Measurements from ENCODE around the gene MSMP.

MSMP gene

DNA sequence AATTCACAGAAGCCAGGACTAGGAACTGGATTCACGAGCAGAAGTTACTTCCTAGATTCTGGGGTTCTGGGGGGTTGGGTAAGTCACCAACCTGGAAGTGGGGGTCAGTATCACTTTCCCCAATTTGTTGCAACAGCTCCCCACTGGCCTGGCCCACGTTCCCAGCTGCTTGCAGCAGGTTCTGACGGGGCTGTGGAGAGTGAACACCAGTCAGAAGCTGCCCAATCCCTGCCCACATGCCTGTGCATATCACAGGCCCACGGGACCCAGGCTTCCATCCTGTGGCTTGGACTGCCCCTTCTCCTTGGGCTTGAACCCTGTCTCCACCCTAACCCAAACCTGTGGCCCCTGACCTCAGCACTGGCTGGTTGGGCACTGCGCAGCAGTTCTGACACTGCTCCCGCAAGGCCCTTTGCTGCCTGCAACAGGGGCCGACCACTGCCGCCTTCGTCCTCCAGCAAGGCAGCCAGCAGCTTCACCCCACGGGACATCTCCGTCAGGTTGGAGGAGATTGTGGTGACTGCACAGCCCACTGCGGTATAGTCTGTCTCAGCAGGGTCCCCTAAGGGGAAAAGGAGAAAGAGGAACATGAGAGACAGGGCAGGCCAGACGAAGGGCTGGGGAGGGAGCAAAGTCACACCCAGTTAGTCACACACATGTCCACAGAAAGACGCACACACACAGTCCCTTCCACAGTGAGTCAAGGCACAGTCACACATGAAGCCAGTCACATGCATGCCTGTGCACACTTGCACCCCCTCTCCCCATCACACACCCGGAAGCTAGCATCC is 35.2 kb downstream of the MSMP start:
- peak; percentile 53 to 78 (median 73) for DNase-seq

DNA sequence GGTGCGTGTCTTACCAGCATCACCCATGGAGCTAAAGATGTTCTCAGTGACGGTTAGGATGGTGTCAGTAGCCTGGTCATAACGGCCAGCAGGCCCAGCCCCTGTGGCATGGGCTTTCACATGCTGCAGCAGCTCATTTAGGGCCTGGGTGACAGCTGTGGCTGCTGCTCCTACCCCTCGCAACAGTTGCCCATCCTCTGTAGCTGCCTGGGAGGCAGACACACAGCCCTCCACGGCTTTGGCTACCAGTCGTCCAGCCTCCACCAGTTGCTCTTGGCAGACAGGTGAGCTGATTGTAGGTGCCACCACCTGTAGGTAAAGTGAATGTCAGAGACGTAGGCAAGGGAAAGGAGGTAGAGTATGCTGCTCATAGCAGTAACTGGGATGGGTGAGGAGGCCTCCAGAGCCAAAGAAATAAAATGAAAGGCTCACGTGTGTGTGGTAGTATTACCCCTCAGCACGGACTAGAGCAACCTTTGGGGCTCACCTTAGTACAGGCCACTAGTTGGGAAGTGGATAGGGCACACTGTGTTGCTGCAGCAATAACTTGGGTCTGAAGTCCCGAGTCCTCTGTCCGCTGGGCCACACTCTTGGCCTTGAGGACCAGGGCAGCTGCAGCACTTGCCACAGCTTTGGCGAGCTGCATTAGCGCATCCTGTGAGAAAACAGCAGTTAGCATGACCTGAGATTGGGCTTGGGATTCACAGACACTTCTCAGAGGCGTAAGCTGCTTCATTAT is 36.8 kb downstream of the MSMP start:
- DNase-seq = no peak

DNA sequence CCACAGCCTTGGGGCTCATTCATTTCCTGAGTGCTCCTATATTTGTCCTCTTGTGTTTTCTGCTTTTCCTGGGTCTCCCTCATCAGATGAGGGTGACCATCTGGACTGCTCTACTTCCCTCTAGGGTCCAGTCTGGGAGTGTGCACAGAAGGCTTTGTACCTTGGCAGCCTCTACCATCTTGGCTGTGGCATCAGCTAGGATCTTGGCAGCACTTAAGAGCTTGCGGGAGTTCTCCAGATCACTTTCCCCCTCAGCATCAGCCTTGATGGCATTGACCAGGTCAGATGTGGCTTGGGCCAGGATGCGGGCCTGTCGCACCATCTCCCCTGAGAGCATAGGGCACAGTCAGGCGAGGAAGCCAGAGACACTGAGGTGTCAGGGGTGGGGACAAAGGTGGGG is 37.8 kb downstream of the MSMP start:
- DNase-seq = no peak

DNA sequence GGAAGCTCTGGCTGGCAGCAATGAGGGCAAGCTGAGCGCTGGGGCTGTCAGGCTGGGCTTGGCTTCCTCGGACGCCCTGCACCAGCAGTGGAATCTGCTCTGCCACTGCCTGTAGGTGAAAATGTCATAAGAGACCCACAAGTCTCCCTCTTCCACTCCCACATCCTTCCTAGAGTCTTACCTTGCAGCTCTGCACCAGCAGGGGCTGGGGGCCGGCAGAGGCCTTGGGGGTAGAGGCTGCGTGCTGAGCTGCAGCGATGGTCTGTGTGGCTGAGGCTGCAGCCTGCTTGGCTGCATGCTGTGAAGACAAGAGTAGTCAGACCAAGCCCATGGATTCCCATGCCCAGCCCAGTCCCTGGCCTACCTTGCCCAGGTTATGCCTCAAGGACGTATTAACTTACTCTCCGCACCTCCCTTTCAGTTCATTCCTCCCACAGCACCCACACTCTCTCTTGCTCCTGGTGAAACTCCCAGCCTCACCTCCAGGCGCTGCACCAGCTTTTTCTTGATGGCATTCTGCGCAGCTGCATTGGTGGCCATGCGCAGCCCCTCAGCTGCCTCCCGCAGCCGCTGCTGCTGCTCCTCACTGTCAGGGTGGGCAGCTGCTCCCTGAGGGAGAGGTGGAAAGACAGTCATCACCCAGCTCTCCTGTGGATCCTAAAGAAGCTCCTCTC is 39.4 kb downstream of the MSMP start:
- no peak for DNase-seq

DNA sequence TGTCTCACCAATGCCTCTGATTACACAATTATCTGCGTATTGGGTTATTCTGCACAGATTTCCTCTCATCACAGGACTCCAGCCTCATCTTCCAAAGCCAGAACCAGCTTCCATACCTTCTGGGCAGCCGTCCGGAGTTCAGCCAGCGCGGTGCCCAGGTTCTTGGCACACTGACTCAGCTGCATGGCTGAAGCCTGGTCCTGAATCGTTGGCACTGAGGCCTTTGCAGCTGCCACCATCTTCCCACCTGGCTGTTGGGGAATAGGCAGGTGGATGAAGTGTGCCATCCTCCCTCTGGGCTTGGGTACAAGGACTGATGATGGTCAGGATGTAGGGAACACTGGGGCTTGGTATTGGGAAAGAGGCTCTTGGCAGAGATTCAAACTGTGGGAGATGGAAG is 40.0 kb downstream of the MSMP start:
- no peak for DNase-seq

DNA sequence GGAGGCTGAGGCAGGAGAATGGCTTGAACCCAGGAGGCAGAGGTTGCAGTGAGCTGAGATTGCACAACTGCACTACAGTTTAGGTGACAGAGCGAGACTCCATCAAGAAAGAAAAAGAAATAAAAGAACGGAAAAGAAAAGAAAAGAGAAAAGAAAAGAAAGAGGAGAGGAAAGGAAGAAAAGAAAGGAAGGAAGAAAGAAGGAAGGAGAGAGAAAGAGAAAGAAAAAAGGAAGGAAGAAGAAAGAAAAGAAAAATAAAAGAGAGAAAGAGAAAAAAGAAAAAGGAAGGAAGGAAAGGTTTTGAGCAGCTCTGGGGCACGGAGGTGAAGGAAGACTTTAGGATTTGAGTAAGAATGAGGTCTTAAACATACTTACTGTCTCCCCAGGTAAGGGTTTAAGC is 40.5 kb downstream of the MSMP start:
- no peak for DNase-seq

DNA sequence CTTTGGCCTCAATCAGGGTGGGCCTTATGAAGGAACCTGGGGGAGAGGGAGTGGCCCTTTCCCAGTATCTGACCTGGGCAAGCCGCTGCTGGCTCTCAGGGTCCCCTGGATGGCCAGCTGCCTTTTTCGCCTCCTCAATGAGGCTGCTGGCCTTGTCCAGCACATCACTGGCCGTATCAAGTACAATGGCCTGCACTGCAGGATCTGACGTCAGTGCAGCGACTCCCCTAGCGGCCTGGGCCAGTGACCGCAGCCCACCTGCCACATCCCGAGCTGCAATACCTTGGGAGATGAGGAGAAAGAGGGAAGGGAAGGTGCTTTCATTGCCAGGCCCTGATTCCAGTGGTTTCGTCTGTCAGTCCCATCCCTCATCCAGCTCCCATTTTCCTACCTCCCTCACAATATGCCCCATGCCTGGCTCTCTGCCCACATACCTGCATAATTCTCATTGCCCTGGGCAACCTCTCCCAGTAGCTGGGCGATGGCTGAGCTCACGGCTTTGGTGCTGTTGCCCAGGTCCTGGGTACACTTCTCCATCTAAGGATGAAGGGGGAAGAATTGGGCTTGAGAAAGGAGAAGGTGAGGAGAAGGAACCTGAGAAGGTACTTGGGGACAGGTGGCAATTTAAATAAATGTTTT is 41.2 kb downstream of the MSMP start:
- no peak for DNase-seq

DNA sequence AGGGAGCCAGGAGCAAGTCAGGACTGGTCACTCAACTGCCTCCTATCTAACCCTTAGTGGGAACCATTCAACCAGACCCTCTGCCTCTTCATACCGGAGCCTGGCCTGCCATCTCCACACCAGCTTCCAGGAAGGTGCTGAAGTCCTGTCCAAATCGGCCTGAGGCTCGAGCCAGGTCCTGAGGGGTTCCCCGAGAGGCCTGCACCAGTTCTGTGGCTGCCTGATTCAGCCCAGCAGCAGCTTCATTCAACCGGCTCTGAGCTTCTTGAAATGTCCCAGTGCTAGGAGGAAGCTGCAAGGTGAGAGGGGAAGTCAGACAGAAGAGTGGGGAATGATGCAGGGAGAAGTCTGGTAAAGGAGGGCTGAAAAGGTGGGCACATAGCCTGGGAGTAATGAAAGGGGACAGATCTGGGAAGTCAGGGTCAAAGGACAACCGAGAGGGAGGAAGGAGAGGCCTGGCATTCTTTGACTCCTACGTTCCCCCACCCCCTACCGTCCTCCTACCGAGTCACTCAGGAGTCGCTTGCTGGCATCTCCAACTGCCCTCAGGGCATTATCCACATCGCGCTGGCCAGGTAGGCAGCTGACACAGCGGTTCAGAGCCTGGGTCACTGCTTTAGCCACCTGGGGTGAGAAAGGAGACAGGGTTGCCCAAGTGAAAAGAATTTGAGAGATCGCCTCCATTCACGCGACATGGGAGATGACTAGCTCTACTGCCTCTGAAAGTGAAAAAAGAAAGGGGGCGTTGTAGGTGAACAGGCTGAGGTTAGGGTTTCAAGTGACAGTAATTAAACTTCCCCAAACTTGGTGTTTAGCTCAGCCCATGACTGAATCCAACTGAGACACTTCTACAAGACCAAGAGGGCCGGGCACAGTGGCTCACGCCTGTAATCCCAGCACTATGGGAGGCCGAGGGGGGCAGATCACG is 42.3 kb downstream of the MSMP start:
- DNase-seq = no peak

DNA sequence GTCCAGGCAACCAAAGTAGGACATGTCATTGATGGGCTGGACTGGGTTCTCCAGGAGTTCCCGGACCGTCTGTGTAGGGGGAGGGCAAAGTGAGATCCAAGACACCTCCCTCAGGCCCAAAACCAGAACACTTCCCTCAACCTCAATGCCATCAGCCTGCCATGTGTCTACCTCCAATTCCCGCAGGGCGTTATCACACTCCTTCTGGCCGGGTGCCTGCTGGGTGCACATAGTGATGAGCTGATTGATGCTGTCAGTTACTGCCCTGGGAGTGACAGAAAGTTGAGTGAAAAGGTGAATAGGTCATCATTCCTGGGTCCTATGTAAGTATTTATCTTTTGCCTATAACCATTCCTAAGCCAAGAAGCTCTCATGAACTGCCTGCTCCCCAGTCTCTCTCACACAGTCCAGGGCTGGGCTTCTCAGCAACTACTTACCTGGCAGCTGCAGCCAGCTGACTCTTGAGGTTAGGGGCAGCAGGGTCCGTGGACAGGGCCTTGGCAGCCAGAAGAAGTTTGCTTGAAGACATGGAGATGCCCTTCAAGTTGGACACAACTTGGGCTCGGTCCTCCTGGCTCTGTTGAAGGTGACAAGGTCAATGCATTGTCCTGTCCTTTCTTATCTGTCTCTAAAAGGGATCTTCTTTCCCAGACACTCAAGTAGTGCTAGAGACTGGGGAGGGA is 43.1 kb downstream of the MSMP start:
- DNase-seq = no peak

DNA sequence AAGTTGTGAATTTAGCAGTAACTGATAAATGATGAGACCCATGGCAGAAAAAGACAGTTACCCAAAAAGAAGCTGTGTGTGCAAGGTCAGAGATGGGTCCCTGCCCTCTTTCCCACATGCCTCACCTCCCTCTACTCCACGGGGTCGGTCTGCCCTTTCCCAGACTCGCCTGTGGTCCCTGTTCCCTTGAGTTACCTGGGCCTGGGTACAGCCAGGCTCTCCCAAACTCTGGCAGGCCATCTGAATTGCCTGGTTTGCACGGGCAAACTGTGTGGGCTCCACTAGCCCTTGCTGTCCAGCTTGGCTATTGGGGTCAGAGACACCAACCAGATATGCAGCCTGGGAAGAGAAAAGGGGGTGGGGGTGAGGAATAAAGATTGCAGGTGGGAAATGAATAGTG is 45.9 kb downstream of the MSMP start:
- DNase-seq = no peak

DNA sequence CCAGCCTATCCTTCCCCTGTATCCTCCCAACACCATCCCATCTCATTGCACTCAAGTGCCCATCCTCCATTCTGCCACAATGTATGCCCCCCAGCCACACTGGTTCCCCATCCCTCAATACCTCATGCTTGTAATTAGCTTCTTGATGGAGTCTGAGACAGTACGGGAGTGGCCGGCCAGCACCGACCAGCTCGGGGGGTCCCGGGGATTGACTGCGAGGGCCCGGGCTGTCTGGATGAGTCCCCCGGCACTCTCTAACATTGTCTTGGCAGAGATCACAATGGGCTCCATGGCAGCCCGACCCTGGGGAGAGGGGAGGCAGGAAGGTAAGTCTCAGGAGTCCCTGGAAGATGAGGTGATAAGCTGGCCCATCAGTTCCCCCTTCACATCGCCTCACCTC is 47.1 kb downstream of the MSMP start:
- DNase-seq = no peak

DNA sequence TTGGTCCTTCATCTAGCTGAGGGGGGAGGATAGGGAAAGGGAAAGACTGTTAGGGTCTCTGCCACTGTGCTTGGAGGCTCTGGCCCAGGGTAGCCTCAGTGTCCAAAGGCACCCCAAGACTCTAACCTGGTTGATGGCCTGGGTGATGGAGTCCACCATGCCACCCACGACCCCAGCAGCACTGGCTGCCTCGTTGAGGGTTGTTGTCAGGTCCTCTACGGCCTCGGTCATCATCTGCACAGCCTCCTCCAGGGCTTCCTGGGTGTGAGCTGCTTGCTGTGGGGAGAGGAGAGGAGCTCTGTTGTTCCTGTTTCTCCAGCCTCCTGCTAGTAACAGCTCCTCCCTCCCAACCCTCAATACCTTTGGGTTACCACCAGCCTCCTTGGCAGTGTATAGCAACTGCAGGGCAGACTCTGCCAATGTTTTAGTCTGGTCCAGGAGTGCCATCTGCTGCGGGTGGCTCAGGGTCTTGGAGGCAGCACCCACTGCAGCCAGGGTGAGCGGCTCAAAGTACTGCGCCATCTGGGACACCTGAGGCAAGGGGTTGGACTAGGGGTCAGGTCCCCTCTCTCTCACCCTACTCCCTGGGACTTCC is 48.1 kb downstream of the MSMP start:
- no peak for DNase-seq

DNA sequence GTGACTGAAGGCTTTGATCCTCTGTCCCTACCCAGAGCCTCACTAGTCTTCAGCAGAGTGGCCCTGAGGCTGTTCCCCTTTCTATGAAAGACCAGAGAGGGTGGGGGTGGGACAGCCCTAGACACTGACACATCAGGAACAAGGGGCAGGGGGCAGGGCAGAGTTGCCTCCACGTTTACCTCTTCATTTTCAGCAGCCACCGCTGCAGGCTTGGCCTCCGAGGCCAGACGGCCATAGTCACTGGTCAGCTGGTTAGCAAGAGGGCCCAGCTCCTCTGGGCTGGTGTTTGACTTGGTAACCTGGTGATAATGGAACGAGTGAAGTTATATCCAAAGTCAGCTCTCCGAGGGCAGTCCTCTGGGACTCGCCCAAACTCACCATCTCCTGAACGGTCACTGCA is 48.7 kb downstream of the MSMP start:
- DNase-seq = peak in 1 of 4 experiments; percentile 20

DNA sequence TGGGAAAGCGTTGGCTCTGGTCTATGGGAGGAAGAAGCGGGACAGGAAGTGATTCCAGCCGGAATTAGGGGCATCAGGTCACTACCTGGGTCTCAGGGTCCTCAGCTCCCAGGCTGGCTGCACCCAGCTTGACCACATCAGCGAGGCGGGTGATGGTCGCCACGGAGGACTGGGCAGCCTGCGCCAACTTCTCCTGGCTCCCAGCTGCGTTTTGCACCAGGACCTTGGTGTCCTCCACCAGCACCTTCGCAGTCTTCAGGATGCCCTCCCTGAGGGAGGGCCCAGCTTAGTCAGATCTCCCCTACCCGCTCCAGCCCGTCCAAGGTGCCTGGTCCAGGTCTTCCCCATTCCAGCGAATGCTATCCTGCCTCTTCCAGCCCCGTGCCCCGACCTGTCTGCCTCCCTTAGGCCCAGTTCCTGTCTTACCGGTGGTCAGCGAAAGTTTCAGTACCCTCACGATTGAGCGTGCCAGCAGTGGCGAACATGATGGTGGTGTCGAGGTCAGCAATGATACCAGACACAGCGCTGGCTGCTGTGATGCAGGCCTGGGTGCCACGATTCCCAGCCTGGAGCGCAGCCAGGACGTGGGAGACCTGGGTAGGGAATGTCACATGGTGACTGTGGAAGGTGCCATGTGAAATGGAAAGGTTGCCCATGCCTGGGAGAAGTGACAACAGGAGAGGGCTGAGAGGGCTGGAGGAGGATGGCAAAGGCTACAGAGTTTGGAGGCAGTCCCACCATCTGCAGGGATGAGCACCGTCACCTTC is 50.0 kb downstream of the MSMP start:
- no peak for DNase-seq
